Measurements from ENCODE around the gene TEAD3.
A peak's percentile ranks its signal among the peaks of the same experiment; 100 is the strongest.

Gene TEAD3

DNA sequence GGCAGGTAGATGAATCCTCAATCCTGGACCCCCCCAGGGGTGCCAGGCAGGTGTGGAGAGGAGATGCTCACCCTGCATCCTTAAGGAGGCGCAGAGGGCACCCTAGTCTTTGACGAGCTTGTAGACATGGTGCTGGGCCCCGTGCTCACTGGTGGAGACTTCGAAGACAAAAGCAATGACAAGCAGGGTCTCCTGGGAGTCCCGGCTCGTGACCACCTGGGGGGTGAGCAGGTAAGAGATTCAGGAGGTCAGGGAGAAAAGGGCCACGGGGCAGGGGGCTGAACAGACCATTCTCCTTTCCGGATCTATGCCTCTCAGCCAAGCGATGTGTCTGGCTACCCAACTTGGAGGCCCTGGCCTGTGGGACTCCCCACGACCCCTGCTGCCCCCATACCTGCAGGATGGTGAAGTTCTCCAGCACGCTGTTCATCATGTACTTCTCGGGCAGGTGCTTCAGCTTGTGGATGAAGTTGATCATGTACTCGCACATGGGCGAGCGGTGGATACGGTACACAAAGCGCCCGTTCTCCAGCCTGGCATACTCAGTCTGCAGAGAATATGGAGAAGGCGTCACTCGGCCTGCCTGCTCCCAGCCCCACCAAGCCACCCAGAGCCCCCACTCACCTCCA lies 21.8 kb downstream of the TEAD3 start:
- peak in 1 of 2 donors; percentile 1 for ATAC-seq

DNA sequence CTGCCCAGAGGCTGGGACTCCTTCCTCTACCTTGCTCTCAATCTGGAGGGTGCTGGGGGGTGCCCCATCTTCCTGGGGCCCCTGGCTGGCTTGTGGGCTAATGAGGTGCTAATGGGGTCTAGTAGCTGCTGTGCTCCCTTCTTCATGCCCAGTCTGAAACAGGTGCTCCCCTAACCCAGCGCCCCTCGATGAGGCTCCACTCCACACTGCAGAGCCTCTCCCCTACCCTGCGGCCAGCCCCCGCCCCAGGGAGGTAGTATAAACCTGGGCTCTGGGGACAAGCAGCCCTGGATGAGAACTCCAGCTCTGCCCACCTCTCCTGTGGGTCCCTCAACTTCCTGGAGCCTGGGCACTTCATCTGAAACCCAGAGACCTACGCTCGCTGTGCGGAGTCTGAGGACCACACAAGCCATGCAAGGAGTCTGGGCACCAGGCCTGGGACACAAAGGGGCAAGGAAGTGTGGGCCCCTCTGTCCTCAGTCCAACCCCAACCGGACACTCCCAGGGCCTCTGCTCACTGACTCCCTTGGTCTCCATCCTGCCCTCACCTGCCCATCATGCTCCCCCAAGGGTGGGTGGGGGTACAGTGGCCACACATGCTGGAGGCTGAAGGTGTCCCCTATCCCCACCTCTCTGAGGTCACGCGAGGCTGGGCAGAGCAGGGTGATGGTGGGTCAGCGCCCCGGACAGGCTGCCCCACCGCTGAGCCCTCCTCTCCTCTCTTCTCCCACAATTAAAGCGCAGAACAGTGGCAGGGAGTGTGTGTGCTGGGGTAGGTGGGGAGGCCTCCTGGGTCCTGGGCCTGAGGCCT lies 22.5 kb downstream of the TEAD3 start:
- ATAC-seq, result peak; percentile 3 to 11

DNA sequence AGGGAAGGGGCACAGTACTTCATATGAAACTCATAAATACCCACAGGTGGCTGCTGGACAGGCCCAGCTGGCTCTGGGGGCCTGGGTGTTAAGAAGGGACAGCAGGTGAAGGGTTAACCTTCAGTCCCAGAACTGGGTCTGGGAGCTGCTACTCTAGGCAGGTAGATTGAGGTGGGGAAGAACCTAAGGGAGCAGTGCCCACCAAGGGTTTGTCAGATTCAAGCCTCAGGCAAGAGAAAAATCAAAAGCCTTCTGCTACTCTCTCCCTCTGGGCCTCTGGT lies 23.1 kb downstream of the TEAD3 start:
- peak in 1 of 2 donors; percentile 1 for ATAC-seq

DNA sequence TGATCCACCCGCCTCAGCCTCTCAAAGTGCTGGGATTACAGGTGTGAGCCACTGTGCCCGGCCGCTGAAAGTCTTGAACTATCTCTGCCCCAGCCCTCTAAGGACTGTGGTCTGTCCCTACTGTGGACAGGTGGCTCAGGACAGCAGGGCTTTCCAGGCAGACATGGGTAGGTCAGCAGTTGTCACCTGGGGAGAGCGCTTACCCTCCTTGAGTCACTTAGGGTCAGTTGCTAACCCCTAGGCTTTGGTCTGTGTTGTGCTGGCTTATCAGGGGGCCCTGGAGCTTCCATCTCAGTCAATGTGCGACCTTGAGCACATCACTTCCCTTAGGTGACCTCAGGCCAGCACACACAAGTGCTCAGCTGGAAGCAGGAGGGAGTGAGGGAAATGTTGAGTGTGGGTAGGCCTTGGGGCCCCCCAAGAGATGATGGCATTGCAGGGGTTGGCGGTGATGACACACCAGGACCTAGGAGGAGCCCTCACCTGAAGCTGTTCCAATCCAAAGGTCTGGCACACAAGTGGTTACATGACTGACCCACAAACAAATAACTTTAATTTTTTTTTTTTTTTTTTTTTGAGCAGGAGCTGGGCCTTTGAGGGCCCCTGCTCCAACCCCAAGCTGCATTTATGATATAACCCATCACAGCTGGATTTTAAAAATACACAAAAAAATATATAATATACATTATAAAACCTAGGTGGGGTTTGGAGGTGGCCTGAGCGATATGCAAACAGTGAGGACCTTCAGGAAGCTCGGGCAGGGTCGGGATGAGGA lies 23.6 kb downstream of the TEAD3 start:
- ATAC-seq, result no peak

DNA sequence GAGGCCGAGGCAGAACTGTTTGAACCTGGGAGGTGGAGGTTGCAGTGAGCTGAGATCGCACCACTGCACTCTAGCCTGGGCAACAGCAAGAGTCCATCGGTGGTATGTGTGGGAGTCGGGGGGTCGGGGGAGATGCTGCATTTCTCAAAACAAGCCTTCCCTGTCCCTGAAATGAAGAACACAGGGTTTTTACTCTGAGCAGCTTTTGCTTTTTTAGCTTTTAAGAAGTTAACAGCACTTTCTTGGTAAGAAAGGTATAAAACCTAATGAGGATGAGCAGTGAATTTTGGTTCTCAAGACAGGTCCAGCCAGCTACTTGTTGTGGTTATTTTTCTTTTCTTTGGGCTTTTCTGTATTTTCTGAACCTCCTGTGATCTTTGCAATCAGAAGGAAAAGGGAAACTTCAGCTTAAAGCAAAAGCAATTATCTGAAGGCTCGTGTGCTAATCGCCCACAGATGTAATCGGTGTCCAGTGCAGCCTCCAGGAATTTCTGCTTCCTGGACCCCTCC lies 25.0 kb downstream of the TEAD3 start:
- ATAC-seq, result no peak

DNA sequence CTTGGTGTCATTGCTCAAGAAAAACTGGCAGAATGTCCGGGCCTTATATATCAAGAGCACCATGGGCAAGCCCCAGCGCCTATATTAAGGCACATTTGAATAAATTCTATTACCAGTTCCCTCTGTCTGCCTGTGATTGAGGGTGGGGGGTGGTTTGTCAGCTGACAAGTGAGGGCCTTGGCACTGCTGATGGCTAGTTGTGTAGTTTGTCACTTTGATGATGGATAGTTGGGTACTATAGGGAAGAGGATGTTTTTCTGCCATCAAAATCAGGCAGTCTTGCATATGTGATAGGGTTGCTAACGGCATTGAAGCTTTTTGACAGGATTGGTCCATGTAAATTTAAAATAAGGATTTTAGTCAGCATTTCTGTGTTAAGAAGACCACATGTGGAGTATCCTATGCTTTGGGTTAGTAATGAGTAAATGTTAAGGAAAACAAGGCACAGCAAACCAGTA lies 26.2 kb downstream of the TEAD3 start:
- ATAC-seq, result no peak

DNA sequence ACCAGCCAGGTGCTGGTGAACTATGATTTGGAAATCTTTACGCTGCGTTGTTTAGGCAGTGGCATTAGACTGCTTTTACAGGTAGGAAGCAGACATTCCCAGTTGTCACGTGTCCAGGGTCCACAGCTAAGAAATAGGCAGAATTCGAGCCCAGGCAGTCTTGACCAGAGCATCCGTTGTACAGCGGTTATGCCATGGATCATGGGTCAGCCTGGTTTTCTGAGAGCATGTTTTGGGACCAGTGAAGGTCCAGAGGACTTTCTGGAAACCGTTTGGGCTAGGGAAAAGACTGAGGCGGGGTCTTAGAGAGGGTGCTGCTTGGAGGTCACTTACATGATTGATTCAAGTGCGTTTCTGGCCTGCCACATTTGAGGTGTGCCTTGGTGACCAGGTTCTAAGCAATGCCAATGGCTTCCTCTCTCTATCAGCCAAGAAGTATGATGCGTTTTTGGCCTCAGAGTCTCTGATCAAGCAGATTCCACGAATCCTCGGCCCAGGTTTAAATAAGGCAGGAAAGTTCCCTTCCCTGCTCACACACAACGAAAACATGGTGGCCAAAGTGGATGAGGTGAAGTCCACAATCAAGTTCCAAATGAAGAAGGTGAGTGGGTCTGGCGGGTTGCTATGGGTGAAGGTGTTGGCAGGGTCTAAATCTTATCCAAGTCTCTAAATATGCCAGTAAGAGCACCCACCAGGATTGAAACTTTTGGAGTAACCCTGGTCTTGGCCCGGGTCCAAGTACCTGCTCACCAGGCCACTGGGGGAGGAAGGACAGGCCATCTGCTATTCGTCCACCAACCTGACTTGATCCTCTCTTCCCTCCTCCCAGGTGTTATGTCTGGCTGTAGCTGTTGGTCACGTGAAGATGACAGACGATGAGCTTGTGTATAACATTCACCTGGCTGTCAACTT lies 26.9 kb downstream of the TEAD3 start:
- no peak for ATAC-seq

DNA sequence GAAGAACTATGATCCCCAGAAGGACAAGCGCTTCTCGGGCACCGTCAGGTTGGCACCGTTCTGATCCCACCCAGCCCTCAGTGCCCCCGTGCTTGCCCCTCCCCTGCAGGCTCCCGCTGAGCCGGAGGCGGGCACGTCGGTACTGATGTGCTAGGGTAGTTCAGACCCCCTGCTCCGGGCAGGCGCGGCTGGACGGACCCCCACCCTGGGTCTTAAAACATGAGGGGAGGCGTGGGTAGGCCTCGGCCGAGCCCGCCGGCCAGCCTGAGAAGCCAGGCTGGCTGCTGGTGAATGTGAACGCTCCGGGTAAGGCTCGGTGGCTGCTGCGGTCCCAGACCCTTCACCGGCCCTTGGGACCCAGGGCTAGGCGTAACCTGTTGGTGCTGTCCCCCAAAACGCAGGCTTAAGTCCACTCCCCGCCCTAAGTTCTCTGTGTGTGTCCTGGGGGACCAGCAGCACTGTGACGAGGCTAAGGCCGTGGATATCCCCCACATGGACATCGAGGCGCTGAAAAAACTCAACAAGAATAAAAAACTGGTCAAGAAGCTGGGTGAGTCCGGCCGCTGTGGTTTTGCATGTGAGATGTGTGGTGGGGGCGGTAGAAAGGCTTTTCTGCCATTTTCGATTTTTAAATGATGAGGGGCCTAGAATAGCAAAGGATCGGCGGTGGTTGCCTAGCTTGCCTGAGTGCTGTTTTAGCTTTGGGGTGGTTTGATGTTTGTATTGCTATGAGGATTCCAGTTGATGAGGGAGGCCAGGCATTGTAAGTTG lies 27.7 kb downstream of the TEAD3 start:
- ATAC-seq, result peak; percentile 2 to 3

DNA sequence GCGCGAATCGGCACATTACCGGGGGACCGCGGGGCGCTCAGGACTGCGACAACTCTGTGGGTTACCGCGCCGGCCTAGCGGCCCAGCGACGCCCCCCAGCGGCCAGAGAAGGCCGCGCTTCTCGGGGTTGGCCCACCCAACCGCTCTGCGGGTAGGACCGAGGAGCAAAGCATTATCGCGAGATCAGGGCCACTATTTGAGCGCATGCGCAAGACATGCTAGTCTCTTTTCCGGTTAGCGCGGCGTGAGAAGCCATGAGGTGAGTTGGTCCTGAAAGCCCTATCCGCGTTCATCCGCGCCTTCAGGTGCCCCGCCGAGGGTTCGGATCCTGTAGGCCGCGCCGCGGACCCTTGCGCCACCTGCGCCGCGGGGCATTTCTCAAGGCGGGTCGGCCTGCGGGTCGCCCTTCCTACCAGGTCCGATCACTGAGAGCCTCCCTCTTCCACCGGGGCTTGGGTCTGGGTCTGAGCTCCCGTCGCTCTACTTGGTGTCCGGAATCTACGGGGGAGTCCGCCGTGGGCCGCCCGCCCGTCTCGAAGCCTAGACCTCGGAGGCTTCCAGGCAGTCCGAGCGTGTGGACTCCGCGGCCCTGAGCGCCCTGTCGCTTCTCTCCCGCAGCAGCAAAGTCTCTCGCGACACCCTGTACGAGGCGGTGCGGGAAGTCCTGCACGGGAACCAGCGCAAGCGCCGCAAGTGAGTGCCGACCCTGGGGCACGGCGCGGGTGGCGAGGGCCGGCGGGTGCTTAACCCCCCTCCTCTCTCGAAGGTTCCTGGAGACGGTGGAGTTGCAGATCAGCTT lies 28.5 kb downstream of the TEAD3 start, which contains the start of gene RPL10A:
Gene RPL10A (plus strand): TSS at position 221 of the 799 bp plus-strand sequence. CDS start 34 bp downstream, at position 255.
- ATAC-seq, result peak; percentile 90 to 91

DNA sequence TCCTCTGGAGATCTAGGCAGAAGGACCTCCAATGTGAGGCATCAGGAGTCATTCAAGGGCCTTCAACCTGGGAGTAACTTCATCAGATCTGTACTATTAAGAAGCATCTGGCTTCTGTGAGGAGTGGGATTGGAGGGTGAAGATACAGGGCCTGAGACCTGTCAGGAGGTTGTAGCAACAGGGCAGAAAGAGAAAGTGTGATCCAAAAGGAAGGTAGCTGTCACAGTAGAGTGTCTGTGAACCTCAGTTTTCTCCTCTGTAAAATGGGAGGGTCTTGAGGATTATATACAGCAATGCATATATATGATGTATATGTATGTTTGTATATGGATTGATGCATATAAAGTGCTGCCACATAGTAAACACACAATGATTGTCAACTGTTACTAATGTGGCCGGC lies 31.2 kb downstream of the TEAD3 start:
- no peak for ATAC-seq

DNA sequence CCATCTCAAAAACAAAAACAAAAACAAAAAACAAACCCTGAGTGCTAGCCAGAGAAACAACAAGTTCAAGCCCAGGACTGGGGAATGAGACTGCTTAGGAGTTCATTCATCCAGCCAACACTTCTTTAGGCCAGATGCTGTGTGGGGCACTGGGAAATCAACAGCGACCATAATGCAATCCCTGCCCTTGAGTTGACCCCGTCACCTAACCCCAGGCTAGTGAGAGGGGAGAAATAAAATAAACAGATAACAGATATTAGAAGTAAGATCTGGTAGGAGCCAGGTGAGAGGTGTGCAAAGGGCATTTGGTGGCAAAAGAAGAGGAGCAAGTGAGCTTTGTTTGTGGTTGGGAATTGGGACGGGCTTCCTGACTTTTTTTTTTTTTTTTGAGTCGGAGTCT lies 33.6 kb downstream of the TEAD3 start:
- ATAC-seq, result no peak

DNA sequence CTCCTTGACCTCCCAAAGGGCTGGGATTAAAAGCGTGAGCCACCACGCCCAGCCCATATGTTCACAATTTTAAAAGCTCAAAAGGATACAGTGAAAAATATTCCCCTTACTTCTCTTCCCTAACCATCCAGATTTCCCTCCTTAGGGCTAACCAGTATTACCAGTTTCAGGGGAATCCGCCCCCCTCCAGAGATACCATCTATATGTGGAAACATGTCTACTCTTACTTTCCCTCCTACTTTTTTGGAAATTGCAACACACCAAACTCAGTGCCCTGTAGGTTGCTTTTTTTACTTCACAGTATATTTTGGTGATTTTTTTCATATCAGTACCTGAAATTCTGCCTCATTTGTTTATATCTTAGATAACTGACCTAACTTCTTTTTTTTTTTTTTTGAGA lies 35.6 kb downstream of the TEAD3 start:
- no peak for ATAC-seq

DNA sequence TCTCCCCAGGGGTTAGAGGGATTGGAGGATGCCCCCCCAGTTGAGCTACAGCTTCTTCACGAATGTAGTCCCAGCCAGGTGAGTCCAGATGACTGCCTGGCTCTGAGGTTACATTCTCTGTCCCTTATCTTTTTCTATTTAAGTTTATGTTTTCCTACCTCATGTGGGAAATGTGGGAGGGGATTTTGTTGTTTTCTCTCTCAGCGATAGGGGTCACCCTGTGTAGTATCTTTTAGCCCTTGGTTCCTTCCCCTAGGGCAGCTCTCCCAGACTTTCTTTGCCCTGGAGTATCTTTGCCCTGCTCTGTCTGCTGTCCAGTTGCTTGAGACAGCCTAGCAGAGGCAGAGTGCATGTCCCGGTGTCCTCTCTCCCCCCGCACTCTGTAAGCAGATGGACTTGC lies 39.0 kb downstream of the TEAD3 start:
- no peak for ATAC-seq

DNA sequence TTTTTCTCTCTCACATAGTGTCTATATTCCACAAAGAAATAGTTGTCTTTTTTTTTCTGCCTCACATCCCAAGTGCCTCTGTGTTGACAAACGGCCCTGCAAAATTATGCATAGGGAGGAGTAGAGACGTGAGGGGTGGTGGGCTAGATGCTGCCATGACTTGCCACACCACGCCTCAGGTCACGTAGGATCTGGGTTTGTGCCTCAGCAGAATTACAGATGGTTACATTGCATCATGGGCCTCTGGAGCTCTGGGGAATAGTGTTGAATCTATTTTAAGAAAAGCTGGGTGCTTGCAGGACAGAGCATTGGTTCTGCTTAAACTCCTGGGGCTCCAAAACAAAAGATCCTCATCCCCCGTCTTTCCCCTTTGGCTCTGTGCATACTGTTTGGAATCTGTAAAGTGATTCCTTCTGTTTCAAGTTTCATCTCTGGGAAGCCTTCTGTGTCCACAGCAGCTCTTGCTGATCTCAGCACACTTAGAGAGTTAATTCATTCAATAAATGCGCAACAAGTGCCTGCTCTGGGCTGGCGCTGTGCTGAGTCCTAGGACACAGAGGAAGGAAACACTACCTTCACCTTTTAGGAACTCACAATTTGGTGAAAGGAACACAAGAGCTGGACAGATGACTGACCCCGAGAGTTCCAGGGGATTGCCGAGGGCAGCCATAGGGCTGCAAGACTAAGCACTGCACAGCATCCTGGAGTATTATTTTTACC lies 42.3 kb downstream of the TEAD3 start:
- no peak for ATAC-seq

DNA sequence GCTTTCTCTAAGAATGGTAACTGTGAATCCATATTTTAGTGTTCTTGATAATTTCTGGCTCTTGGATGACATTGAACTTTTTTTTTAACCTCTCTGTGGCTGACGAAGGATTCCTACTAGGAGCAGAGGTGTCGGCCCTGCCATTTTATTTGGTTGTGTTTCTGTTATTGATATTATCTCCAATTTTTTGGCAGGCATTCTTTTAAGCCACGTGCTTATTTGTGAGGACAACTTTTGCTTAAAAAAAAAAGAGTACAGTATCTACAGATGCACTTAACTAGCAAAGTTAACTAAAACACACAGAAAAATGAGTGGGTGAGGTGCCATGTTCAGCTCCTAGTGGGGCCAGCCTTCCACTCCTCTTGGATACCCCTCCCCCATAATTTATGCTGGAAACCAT lies 43.6 kb downstream of the TEAD3 start:
- no peak for ATAC-seq

DNA sequence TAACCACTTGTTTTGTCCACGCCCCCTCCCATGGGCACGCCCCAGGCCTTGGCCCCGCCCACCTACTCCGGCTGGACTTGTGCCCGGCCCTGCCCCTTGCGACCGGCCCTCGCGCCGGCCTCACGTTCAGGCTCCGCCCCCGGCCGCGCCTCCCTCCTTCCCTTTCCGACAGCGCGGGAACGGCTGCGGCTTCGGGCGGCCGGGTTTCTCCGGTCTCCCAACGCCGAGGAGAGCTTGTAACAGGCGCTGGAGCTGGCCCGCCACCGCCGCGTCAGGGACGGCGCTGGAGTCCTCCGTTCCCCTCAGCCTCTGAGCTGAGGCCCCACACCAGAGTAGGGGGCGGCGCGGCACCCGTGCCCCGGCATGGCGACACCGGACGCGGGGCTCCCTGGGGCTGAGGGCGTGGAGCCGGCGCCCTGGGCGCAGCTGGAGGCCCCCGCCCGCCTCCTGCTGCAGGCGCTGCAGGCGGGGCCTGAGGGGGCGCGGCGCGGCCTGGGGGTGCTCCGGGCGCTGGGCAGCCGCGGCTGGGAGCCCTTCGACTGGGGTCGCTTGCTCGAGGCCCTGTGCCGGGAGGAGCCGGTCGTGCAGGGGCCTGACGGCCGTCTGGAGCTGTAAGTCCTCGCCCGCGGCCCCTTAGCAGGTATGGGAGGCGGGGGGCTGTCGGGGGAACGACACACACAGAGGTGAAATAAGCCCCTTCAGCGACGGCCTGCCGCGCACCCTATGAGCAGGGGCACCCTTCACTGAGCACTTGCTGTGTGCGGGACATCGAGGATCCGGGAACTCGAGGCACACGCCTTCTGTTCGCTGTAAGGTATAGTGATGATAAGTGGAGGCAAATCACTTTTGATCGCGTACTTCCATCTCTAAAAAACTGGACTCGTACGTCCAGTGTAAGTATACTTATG lies 44.4 kb downstream of the TEAD3 start, which contains the start of gene FANCE:
Gene FANCE (plus strand): TSS at position 156 of the 908 bp plus-strand sequence. CDS start 208 bp downstream, at position 364.
- peak; percentile 78 to 84 for ATAC-seq

DNA sequence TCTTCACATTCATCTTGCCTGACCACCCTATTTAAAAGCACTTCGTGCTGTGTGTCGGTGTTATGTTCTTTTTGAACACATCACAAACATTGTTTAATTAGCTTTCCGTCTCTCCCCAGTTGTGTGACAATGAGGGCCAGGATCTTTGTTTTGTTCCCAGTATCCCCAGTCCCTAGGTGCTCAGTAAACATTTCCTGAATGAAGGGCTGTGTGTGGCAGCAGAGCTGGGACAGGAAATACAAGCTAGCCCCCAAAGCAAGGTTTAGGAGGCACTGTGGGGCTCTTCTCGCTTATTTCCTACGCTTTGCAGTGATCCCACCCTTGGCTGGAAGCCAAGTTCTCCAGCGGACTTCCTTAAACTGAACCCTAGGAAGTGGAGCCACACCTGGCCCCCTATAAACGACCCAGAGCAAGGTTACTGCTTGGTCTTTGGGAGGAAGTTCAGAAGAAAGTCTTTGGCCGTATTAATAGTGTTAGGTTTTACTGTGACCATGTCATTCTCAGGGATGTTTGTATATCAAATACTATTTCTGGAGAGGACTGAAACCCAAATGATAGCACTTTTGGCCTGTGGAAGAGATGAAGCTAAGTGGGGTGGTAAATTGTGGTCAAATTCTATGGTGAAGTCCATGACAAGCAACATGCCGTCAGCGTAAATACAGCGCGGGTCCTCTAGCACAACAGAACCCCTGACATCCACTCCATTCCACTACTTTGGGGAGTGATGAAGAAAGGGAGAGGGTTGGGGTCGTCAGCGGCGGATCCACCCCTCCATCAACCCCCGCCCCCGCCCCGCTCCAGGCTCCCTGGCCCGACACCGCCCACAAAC lies 45.3 kb downstream of the TEAD3 start:
- ATAC-seq, result no peak

Data from activated CD4-positive, CD25-positive, alpha-beta regulatory T cell treated with anti-CD3 and anti-CD28 coated beads, Interleukin-2, amount 50 U/mL, for 24 hours (primary cell).